Muscle of back (tissue), 11 donors: Measurements from ENCODE around the gene FAM3A. TPM values are rescaled to one million over a fixed set of nuclear protein-coding genes. Genes with fewer than 3 reads are reported as not detected.
"Not testable (repeated sequence)": the region's sequence is repeated elsewhere in the genome, so short reads cannot be mapped to it uniquely, and the experiment has no call there.

Experiments
- DNase-seq, 3 donors: peaks; one replicate each; pipeline versions ENCODE4 v3.0.0 to v3.0.0-alpha.2; 2013
- polyA plus RNA-seq, 10 donors: library from polyadenylated mRNA; unstranded; fragments of 120-200 nt; gene quantifications; one replicate each; pipeline ENCODE4 v1.2.1, GENCODE V29; 2013; ENCODE audit not compliant: insufficient read length in 10 of 10

Gene FAM3A
- polyA plus RNA-seq, 10 donors, result 21.6 to 33.9 (median 26.2) TPM

- no peak for DNase-seq
Measured at GRCh38 chrX:154506483-154507332, 9.3 kb downstream of the FAM3A start.

GRCh38 chrX:154505734-154506133 is 10.3 kb downstream of the FAM3A start:
- DNase-seq, result no peak

- no peak for DNase-seq
Measured at GRCh38 chrX:154502989-154503388, 13.0 kb downstream of the FAM3A start.

GRCh38 chrX:154502098-154502497 is 13.9 kb downstream of the FAM3A start:
- no peak for DNase-seq

- DNase-seq, result not testable (repeated sequence)
Measured at GRCh38 chrX:154501423-154501822, 14.6 kb downstream of the FAM3A start.

GRCh38 chrX:154496591-154497137 is 19.4 kb downstream of the FAM3A start:
- not testable (repeated sequence) for DNase-seq

- DNase-seq, result no peak
Measured at GRCh38 chrX:154495472-154495922, 20.5 kb downstream of the FAM3A start.

- DNase-seq, result no peak
Measured at GRCh38 chrX:154494715-154495114, 21.3 kb downstream of the FAM3A start.

GRCh38 chrX:154490414-154491083 is 25.5 kb downstream of the FAM3A start, which contains the start of gene SLC10A3:
SLC10A3 (minus strand) TSS chrX:154490629; CDS start chrX:154488940, 1,689 bp downstream.
- peak; percentile 91 to 94 (median 92) for DNase-seq

- DNase-seq, result peak in 1 of 3 donors; percentile 56
Measured at GRCh38 chrX:154490021-154490413, 26.0 kb downstream of the FAM3A start.

GRCh38 chrX:154489182-154489581 is 26.9 kb downstream of the FAM3A start:
- DNase-seq, result no peak

GRCh38 chrX:154488336-154489075 is 27.5 kb downstream of the FAM3A start:
- no peak for DNase-seq

GRCh38 chrX:154487518-154488290 is 28.3 kb downstream of the FAM3A start:
- no peak for DNase-seq

- DNase-seq, result peak in 1 of 3 donors; percentile 57
Measured at GRCh38 chrX:154486396-154487207, 29.4 kb downstream of the FAM3A start, which contains the start of gene UBL4A. UBL4A (minus strand) TSS chrX:154486615; CDS start chrX:154486584, 31 bp downstream.

- DNase-seq, result peak in 1 of 3 donors; percentile 50
Measured at GRCh38 chrX:154486052-154486395, 30.0 kb downstream of the FAM3A start.

GRCh38 chrX:154485150-154486051 is 30.6 kb downstream of the FAM3A start:
- DNase-seq, result peak in 1 of 3 donors; percentile 21

GRCh38 chrX:154484255-154485149 is 31.5 kb downstream of the FAM3A start:
- no peak for DNase-seq

- no peak for DNase-seq
Measured at GRCh38 chrX:154483325-154483724, 32.7 kb downstream of the FAM3A start.
